SK-N-SH (cell line): Measurements from ENCODE around the gene RAB6B. TPM values are rescaled to one million over a fixed set of nuclear protein-coding genes. Genes with fewer than 3 reads are reported as not detected.
"Not testable (repeated sequence)": the region's sequence is repeated elsewhere in the genome, so short reads cannot be mapped to it uniquely, and the experiment has no call there.

Source experiments
- CTCF ChIA-PET: fragments of 300-600, 350-600 bp; formaldehyde crosslinking; extraction: SDS; loops from one replicate; lab custom pipeline; 2021; lab: Yijun Ruan, JAX
- POLR2A ChIA-PET: fragments of 350-600 bp; sonication (Branson Sonifier 250); formaldehyde crosslinking; extraction: SDS; loops from one replicate; lab custom pipeline; 2020; ENCODE audit warnings: antibody characterized with exemption, inconsistent platforms; lab: Yijun Ruan, JAX
- DNase-seq: peaks from one replicate; pipeline ENCODE4 v3.0.0; 2012
- H2AFZ ChIP-seq: fragments of 200-600 bp; sonication (generic); 2 replicates; pipeline ENCODE4 v1.8.1; 2016; ENCODE audit warnings: antibody characterized with exemption, mild to moderate bottlenecking, low read depth
- H3F3A ChIP-seq: fragments of 200-600 bp; sonication (generic); replicated peaks from 2 replicates; pipeline ENCODE3; 2016; ENCODE audit warnings: antibody characterized with exemption, mild to moderate bottlenecking; ENCODE audit not compliant: insufficient read depth
- H3K27ac ChIP-seq, 2 experiments: fragments of 200-500 bp in 1 of 2; fragments of 200-600 bp in 1 of 2; sonication (Bioruptor generic) in 1 of 2; sonication (generic), shearing (Covaris generic) in 1 of 2; 2 replicates each; pipeline versions ENCODE4 v1.5.1 to v1.6.1; 2014 to 2016; ENCODE audit warnings: low read depth in 2 of 2, inconsistent platforms in 1 of 2, low read length in 1 of 2, mild to moderate bottlenecking in 1 of 2, mixed read lengths in 1 of 2
- H3K27me3 ChIP-seq: fragments of 200-600 bp; sonication (generic), shearing (Covaris generic); 2 replicates; pipeline ENCODE4 v1.6.1; 2016; ENCODE audit warnings: mixed run types; ENCODE audit not compliant: insufficient read depth
- H3K36me3 ChIP-seq, 2 experiments: fragments of 200-500 bp in 1 of 2; fragments of 200-600 bp in 1 of 2; sonication (Bioruptor generic) in 1 of 2; sonication (generic) in 1 of 2; replicated peaks in 1 of 2; 2 replicates each; pipeline versions ENCODE3 to v1.5.1; 2014 to 2016; ENCODE audit warnings: low read length in 1 of 2, mild to moderate bottlenecking in 1 of 2; ENCODE audit not compliant: insufficient read depth in 2 of 2, control insufficient read depth in 1 of 2
- H3K4me1 ChIP-seq, 2 experiments: fragments of 200-500 bp in 1 of 2; fragments of 200-600 bp in 1 of 2; sonication (Bioruptor generic) in 1 of 2; sonication (generic), shearing (Covaris generic) in 1 of 2; 2 replicates each; pipeline versions ENCODE4 v1.5.1 to v1.6.1; 2014 to 2016; ENCODE audit warnings: low read depth in 1 of 2, low read length in 1 of 2, mixed run types in 1 of 2; ENCODE audit not compliant: insufficient read depth in 2 of 2, control insufficient read depth in 1 of 2
- H3K4me2 ChIP-seq: fragments of 200-600 bp; sonication (generic), shearing (Covaris generic); 2 replicates; pipeline ENCODE4 v1.6.1; 2017; ENCODE audit warnings: mixed run types
- H3K4me3 ChIP-seq, 2 experiments: fragments of 200-500 bp in 1 of 2; fragments of 200-600 bp in 1 of 2; sonication (Bioruptor generic) in 1 of 2; sonication (generic), shearing (Covaris generic) in 1 of 2; 2 replicates each; pipeline versions ENCODE4 v1.5.1 to v1.8.1; 2014 to 2016; ENCODE audit warnings: low read depth in 2 of 2, inconsistent platforms in 1 of 2, low read length in 1 of 2, mild to moderate bottlenecking in 1 of 2, mixed read lengths in 1 of 2, moderate library complexity in 1 of 2
- H3K79me2 ChIP-seq: fragments of 200-600 bp; sonication (generic); 2 replicates; pipeline ENCODE4 v1.8.1; 2017; ENCODE audit warnings: mild to moderate bottlenecking; ENCODE audit not compliant: insufficient read depth
- H3K9ac ChIP-seq: fragments of 200-600 bp; sonication (generic); 2 replicates; pipeline ENCODE4 v1.6.1; 2017; ENCODE audit warnings: mixed run types
- H3K9me2 ChIP-seq: fragments of 200-600 bp; sonication (generic); 2 replicates; pipeline ENCODE4 v1.6.1; 2017; ENCODE audit warnings: mixed run types
- H3K9me3 ChIP-seq: fragments of 200-600 bp; sonication (generic); 2 replicates; pipeline ENCODE4 v1.6.1; 2017; ENCODE audit warnings: mixed run types, mild to moderate bottlenecking, moderate library complexity
- H4K20me1 ChIP-seq: fragments of 200-600 bp; sonication (generic); 2 replicates; pipeline ENCODE4 v1.6.1; 2017; ENCODE audit warnings: mild to moderate bottlenecking, mixed run types; ENCODE audit not compliant: insufficient read depth
- FOSL2 ChIP-seq: IDR thresholded peaks from 2 replicates; pipeline ENCODE4 v1.4.0; 2012; ENCODE audit warnings: low read depth, mild to moderate bottlenecking, moderate library complexity, borderline replicate concordance
- FOXJ3 ChIP-seq: sonication (generic); formaldehyde crosslinking; IDR thresholded peaks from 2 replicates; pipeline ENCODE4 v1.5.1; 2020; ENCODE audit warnings: mild to moderate bottlenecking, missing genetic modification reagents
- GABPA ChIP-seq: IDR thresholded peaks from 2 replicates; pipeline ENCODE4 v1.4.0; 2012; ENCODE audit warnings: low read depth, mild to moderate bottlenecking
- NRF1 ChIP-seq: IDR thresholded peaks from 2 replicates; pipeline ENCODE4 v1.6.1; 2012; ENCODE audit warnings: low read depth, mild to moderate bottlenecking, low read length
- POLR2AphosphoS5 ChIP-seq: IDR thresholded peaks from 2 replicates; pipeline ENCODE4 v1.6.1; 2012; ENCODE audit warnings: low read depth, low read length
- RAD21 ChIP-seq: IDR thresholded peaks from 2 replicates; pipeline ENCODE4 v1.6.1; 2012; ENCODE audit warnings: mild to moderate bottlenecking, low read length
- TCF12 ChIP-seq: IDR thresholded peaks from 2 replicates; pipeline ENCODE4 v1.4.0; 2012
- TEAD4 ChIP-seq: IDR thresholded peaks from 2 replicates; pipeline ENCODE4 v1.4.0; 2012; ENCODE audit warnings: mild to moderate bottlenecking, borderline replicate concordance; ENCODE audit not compliant: insufficient read depth
- YY1 ChIP-seq: IDR thresholded peaks from 2 replicates; pipeline ENCODE4 v1.4.0; 2012; ENCODE audit warnings: low read depth, mild to moderate bottlenecking
- WGBS: methylation state at CpG from one replicate; pipeline ENCODE4 v1.1.6; 2017; ENCODE audit warnings: low lambda C conversion rate; 5-methylcytosine and 5-hydroxymethylcytosine counted together
- polyA plus RNA-seq, 3 experiments: library from polyadenylated mRNA; depleted of rRNA; stranded (reverse); fragments of >200 nt; gene quantifications; 2 replicates each; pipeline ENCODE4 v1.2.3, GENCODE V29; 2012
- TF ChIP-seq, protein P1 (sequence below): fragments of 200-600 bp; sonication (generic); IDR thresholded peaks from 2 replicates; pipeline ENCODE4 v1.6.1; 2017; ENCODE audit warnings: antibody characterized with exemption, mild to moderate bottlenecking, moderate library complexity

Gene RAB6B
- polyA plus RNA-seq, 1 of the 3 experiments (the other 2 are of a cell fraction), result 9.3 TPM

DNA sequence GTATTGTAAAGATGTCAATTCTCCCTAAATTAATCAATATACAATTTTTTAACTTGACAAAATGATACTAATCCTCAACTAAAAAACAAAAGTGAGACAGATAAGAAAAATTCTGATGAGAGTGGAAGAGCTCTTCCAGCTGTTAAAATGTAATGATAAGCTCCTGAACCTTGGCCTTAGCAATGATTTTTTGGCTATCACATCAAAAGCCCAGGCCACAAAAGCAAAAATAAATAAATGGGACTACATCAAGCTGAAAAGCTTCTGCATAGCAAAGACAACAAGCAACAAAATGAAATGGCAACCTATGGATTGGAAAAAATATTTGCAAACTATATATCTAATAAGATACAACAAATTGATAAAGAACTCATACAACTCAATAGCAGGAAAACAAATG lies 114.1 kb downstream of the RAB6B start (continued):
- no peak for TF ChIP-seq NRF1
- TF ChIP-seq TEAD4, result no peak
- no peak for TF ChIP-seq FOXJ3 (CRISPR knock-in tag)
- no peak for TF ChIP-seq GABPA
- no peak for TF ChIP-seq YY1

DNA sequence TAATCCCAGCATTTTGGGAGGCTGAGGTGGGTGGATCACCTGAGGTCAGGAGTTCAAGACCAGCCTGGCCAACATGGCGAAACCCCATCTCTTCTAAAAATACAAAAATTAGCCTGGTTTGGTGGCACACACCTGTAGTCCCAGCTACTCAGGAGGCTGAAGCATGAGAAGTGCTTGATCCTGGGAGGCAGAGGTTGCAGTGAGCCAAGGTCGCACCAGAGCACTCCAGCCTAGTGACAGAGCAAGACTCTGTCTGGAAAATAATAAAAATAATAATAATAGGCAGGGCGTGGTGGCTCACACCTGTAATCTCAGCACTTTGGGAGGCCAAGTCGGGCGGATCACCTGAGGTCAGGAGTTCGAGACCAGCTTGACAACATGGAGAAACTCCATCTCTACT lies 114.9 kb downstream of the RAB6B start:
- POLR2A ChIA-PET, DNase-seq, CTCF ChIA-PET, H3K9ac ChIP-seq, H3K9me2 ChIP-seq, H4K20me1 ChIP-seq, H3F3A ChIP-seq, H3K27me3 ChIP-seq, H3K9me3 ChIP-seq, H3K4me3 ChIP-seq, H2AFZ ChIP-seq, H3K36me3 ChIP-seq, H3K4me2 ChIP-seq, H3K4me1 ChIP-seq, H3K27ac ChIP-seq, H3K79me2 ChIP-seq: not testable (repeated sequence)
- WGBS, result 18% methylated on average over 6 of the region's 6 CpGs

DNA sequence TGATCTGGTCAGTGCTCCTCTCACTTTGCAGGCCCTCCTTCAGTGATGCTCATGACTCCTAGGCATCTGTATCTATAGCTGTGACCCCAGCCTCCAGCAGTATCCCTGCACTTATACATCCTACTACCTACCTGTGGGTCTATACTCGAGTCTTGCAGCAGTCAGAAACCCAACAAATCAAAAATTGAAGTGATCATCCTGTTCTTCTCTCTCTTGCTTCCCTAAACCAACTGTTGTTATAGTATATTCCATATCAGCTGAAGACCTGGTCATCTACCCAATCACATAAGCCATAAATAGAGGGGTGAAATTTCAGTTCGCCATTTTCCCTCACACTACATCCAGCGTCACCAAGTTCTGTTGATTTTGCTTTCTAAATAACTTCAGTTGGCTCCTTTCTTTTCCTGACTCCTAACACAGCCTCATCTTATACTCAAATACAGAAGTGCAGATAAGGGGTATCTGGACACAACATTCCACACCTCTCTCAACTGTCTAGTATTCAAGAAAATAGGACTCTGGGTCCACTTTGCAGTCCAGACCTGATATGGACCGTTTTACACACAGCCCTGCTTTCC lies 116.0 kb downstream of the RAB6B start:
- no peaks in the 10 kb centered on the region for H4K20me1 ChIP-seq
- no peaks in the 10 kb centered on the region for H3K9me2 ChIP-seq
- ChIA-PET CTCF (no interaction called here), POLR2A (no interaction called here)
- no peaks in the 10 kb centered on the region for H3K4me1 ChIP-seq
- no peak for TF ChIP-seq TCF12
- no peak for TF ChIP-seq POLR2AphosphoS5
- TF ChIP-seq FOXJ3 (CRISPR knock-in tag), result no peak
- TF ChIP-seq, protein P1, sequence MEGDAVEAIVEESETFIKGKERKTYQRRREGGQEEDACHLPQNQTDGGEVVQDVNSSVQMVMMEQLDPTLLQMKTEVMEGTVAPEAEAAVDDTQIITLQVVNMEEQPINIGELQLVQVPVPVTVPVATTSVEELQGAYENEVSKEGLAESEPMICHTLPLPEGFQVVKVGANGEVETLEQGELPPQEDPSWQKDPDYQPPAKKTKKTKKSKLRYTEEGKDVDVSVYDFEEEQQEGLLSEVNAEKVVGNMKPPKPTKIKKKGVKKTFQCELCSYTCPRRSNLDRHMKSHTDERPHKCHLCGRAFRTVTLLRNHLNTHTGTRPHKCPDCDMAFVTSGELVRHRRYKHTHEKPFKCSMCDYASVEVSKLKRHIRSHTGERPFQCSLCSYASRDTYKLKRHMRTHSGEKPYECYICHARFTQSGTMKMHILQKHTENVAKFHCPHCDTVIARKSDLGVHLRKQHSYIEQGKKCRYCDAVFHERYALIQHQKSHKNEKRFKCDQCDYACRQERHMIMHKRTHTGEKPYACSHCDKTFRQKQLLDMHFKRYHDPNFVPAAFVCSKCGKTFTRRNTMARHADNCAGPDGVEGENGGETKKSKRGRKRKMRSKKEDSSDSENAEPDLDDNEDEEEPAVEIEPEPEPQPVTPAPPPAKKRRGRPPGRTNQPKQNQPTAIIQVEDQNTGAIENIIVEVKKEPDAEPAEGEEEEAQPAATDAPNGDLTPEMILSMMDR, result no peak
- TF ChIP-seq FOSL2, result no peak
- no peak for TF ChIP-seq TEAD4
- TF ChIP-seq RAD21, result no peak
- H3K36me3 ChIP-seq, result no peaks in the 10 kb centered on the region
- no peak overlapping the region for H3K4me3 ChIP-seq
- no peak overlapping the region for H3K4me2 ChIP-seq
- H3F3A ChIP-seq, result no peaks in the 10 kb centered on the region
- H2AFZ ChIP-seq, result no peak overlapping the region
- no peak for DNase-seq
- H3K79me2 ChIP-seq, result no peaks in the 10 kb centered on the region
- 30% methylated on average over 4 of the region's 4 CpGs for WGBS
- H3K27me3 ChIP-seq, result no peaks in the 10 kb centered on the region; the same call in 1 of the 2 replicates
- H3K9me3 ChIP-seq, result no peaks in the 10 kb centered on the region
- H3K9ac ChIP-seq, result no peak overlapping the region
- H3K27ac ChIP-seq, result no peak overlapping the region
